ENCODE data around the gene KRTAP20-2.

KRTAP20-2 gene

GRCh38 chr21:30634906-30635305 is at the start of gene KRTAP20-2:
Gene KRTAP20-2, plus strand, starts transcription at chr21:30635206. Its CDS starts 58 bp downstream, at chr21:30635264.
- DNase-seq: no peak

GRCh38 chr21:30590297-30590696 is 44.7 kb upstream of the KRTAP20-2 start, which contains the start of gene KRTAP22-2:
Gene KRTAP22-2, minus strand, starts transcription at chr21:30590397.
- DNase-seq: no peak

- DNase-seq: no peak
These were observed 42.9 kb upstream of the KRTAP20-2 start, which contains the start of gene KRTAP6-3 for GRCh38 chr21:30592140-30592539. Gene KRTAP6-3, plus strand, starts transcription at chr21:30592440. Its CDS starts 6 bp downstream, at chr21:30592446.

GRCh38 chr21:30598802-30599201 is 36.2 kb upstream of the KRTAP20-2 start, which contains the start of gene KRTAP6-2:
Gene KRTAP6-2, minus strand, starts transcription at chr21:30598902. Its CDS starts 28 bp downstream, at chr21:30598874.
- DNase-seq: no peak

- DNase-seq: no peak
These were observed 34.2 kb upstream of the KRTAP20-2 start, which contains the start of gene KRTAP22-1 for GRCh38 chr21:30600787-30601186. Gene KRTAP22-1, plus strand, starts transcription at chr21:30601087.

GRCh38 chr21:30605968-30606367 is 29.0 kb upstream of the KRTAP20-2 start:
- DNase-seq: no peak

GRCh38 chr21:30612132-30612531 is 22.9 kb upstream of the KRTAP20-2 start:
- DNase-seq: no peak

- no peak for DNase-seq
These were observed 21.2 kb upstream of the KRTAP20-2 start, which contains the start of gene KRTAP6-1 for GRCh38 chr21:30613836-30614235. Gene KRTAP6-1, minus strand, starts transcription at chr21:30613930. Its CDS starts 26 bp downstream, at chr21:30613904.

GRCh38 chr21:30615199-30615598 is 19.8 kb upstream of the KRTAP20-2 start:
- DNase-seq: no peak

GRCh38 chr21:30616125-30616524 is 18.9 kb upstream of the KRTAP20-2 start, which contains the start of gene KRTAP20-1:
Gene KRTAP20-1, plus strand, starts transcription at chr21:30616425. Its CDS starts 30 bp downstream, at chr21:30616455.
- DNase-seq: no peak

- no peak for DNase-seq
These were observed 14.9 kb upstream of the KRTAP20-2 start for GRCh38 chr21:30620080-30620479.

- no peak for DNase-seq
These were observed 14.5 kb upstream of the KRTAP20-2 start, which contains the start of gene KRTAP20-4 for GRCh38 chr21:30620522-30620921. Gene KRTAP20-4, plus strand, starts transcription at chr21:30620627.

GRCh38 chr21:30623362-30623761 is 11.6 kb upstream of the KRTAP20-2 start:
- DNase-seq: no peak

- no peak for DNase-seq
These were observed 9.4 kb upstream of the KRTAP20-2 start for GRCh38 chr21:30625449-30626165.

GRCh38 chr21:30628109-30628508 is 6.9 kb upstream of the KRTAP20-2 start:
- DNase-seq: no peak

- no peak for DNase-seq
These were observed 5.8 kb upstream of the KRTAP20-2 start for GRCh38 chr21:30629200-30629599.

- DNase-seq: no peak
These were observed 3.7 kb downstream of the KRTAP20-2 start for GRCh38 chr21:30638686-30639085.

- no peak for DNase-seq
These were observed 7.6 kb downstream of the KRTAP20-2 start, which contains the start of gene KRTAP20-3 for GRCh38 chr21:30642564-30642963. Gene KRTAP20-3, plus strand, starts transcription at chr21:30642864.

- DNase-seq: no peak
These were observed 12.0 kb downstream of the KRTAP20-2 start for GRCh38 chr21:30646904-30647414.

- DNase-seq: no peak
These were observed 17.9 kb downstream of the KRTAP20-2 start for GRCh38 chr21:30652891-30653290.

GRCh38 chr21:30668776-30669175 is 33.8 kb downstream of the KRTAP20-2 start:
- DNase-seq: no peak

GRCh38 chr21:30672985-30673650 is 38.1 kb downstream of the KRTAP20-2 start:
- DNase-seq: no peak

GRCh38 chr21:30674312-30674711 is 39.3 kb downstream of the KRTAP20-2 start:
- no peak for DNase-seq
